Calu3 (cell line): ENCODE results near the gene IFNG. TPM values are rescaled to one million over a fixed set of nuclear protein-coding genes. Genes with fewer than 3 reads are reported as not detected.

Experiments
- BruUV-seq: library from RNA; stranded (reverse); fragments of 400-500 nt; replicated peaks from 2 replicates; lab custom pipeline; 2021; lab: Mats Ljungman, UMichigan
- CTCF ChIA-PET: fragments of 300-600 bp; sonication (Branson Sonifier 250); formaldehyde crosslinking; loops from one replicate; lab custom pipeline; 2022; ENCODE audit warnings: antibody characterized with exemption; lab: Charles Lee
- DNase-seq: peaks from one replicate; pipeline ENCODE4 v3.0.0; 2022
- H3K27ac Mint-ChIP-seq: one replicate; pipeline ENCODE4 v1.8.0; 2022; ENCODE audit warnings: mixed read lengths; ENCODE audit not compliant: unreplicated experiment
- H3K27me3 Mint-ChIP-seq: one replicate; pipeline ENCODE4 v1.8.0; 2022; ENCODE audit warnings: mixed read lengths; ENCODE audit not compliant: unreplicated experiment
- H3K36me3 Mint-ChIP-seq: one replicate; pipeline ENCODE4 v1.8.0; 2022; ENCODE audit warnings: mild to moderate bottlenecking, moderate library complexity, mixed read lengths; ENCODE audit not compliant: insufficient read depth, unreplicated experiment
- H3K4me1 Mint-ChIP-seq: one replicate; pipeline ENCODE4 v1.8.0; 2022; ENCODE audit warnings: mild to moderate bottlenecking, low read depth, mixed read lengths; ENCODE audit not compliant: unreplicated experiment
- H3K4me3 Mint-ChIP-seq: one replicate; pipeline ENCODE4 v1.8.0; 2022; ENCODE audit warnings: mild to moderate bottlenecking, low read depth, moderate library complexity, mixed read lengths; ENCODE audit not compliant: unreplicated experiment
- H3K9me3 Mint-ChIP-seq: one replicate; pipeline ENCODE4 v1.8.0; 2022; ENCODE audit warnings: low read depth, mixed read lengths; ENCODE audit not compliant: unreplicated experiment
- intact Hi-C: fragments of 100-400 bp; cut with micrococcal nuclease; formaldehyde crosslinking; loops from one replicate; pipeline ENCODE4 v1.10.0; 2022; ENCODE audit not compliant: unreplicated experiment
- total RNA-seq: library from RNA; stranded (reverse); gene quantifications from 2 replicates; pipeline ENCODE4 v1.2.3, GENCODE V29; 2022
- TF ChIP-seq, protein P1 (sequence below): fragments of 200-600 bp; IDR thresholded peaks from one replicate; pipeline ENCODE4 v1.8.0; 2022; ENCODE audit warnings: antibody characterized with exemption; ENCODE audit not compliant: unreplicated experiment

IFNG gene
- total RNA-seq, 1 experiment from 2014 or later: not detected

DNA sequence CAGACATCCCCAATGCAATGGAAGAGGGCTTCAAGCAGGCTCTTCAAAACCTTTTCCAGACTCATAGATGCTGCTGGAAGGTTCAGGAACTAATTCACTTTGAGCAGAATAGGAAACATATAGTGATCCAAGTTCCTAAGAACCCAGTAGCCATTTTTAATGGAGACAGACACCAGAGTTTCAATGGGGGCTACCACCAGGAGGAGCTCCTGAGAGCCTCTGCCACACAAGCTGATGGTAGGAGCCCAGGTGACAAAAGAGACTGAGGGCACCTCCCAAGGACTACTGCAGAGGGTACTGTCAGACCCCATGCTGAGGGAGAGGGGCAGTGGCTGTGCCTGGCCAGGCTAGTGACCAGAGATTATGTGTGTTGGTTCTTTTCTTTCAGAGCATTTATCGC, 45.9 kb downstream of the IFNG start:
- intact Hi-C loops: no loop called here
- no TSS peak for BruUV-seq
- TF ChIP-seq, protein P1, sequence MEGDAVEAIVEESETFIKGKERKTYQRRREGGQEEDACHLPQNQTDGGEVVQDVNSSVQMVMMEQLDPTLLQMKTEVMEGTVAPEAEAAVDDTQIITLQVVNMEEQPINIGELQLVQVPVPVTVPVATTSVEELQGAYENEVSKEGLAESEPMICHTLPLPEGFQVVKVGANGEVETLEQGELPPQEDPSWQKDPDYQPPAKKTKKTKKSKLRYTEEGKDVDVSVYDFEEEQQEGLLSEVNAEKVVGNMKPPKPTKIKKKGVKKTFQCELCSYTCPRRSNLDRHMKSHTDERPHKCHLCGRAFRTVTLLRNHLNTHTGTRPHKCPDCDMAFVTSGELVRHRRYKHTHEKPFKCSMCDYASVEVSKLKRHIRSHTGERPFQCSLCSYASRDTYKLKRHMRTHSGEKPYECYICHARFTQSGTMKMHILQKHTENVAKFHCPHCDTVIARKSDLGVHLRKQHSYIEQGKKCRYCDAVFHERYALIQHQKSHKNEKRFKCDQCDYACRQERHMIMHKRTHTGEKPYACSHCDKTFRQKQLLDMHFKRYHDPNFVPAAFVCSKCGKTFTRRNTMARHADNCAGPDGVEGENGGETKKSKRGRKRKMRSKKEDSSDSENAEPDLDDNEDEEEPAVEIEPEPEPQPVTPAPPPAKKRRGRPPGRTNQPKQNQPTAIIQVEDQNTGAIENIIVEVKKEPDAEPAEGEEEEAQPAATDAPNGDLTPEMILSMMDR: peak; percentile 16
- Mint-ChIP-seq H3K9me3 (no peaks in the 10 kb centered on the region), H3K27me3 (peaks cover 43% of the 10 kb centered on the region), H3K36me3 (no peaks in the 10 kb centered on the region), H3K27ac (no peak overlapping the region), H3K4me1 (no peaks in the 10 kb centered on the region), H3K4me3 (no peak overlapping the region)
- CTCF ChIA-PET: interaction anchor here (0.9 to 1.7 kb wide), 4 partner anchors 20 to 73 kb away, joined by 3 to 5 read pairs (median 3); no protein-coding TSS in a partner anchor
- peak; percentile 41 for DNase-seq

GRCh38 chr12:68111995-68112394, 47.5 kb downstream of the IFNG start:
- DNase-seq: no peak
- BruUV-seq: no TSS peak
- H3K27me3 Mint-ChIP-seq: peaks cover 26% of the 10 kb centered on the region
- intact Hi-C loops: no loop called here
- no peaks in the 10 kb centered on the region for H3K36me3 Mint-ChIP-seq
- no peak overlapping the region for H3K27ac Mint-ChIP-seq
- CTCF ChIA-PET: no interaction called here
- H3K4me1 Mint-ChIP-seq: no peaks in the 10 kb centered on the region
- TF ChIP-seq, protein P1: no peak
- no peak overlapping the region for H3K4me3 Mint-ChIP-seq
- no peaks in the 10 kb centered on the region for H3K9me3 Mint-ChIP-seq

GRCh38 chr12:68109444-68110217, 49.9 kb downstream of the IFNG start:
- H3K4me3 Mint-ChIP-seq: no peak overlapping the region
- intact Hi-C loops: no loop called here
- CTCF ChIA-PET: no interaction called here

DNA sequence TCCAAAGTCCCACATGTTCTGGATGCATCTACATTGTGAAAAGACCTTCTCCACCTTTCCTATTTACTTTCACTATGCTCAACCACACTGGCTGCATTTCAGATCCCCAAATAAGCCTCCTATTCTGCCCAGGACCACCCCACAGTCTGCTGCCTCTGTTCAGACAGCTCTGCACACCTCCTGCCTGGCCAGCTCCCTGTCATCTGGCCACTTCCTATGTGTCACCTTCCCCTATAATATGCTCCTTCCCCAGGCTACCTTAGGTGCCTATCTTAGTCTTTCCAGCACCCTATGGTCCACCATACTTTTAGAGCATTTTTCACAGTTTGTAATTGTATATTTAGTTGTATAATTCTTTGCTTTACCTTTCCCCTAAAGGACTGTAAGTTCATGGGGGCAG, 50.5 kb downstream of the IFNG start:
- intact Hi-C loops: no loop called here
- TF ChIP-seq, protein P1: no peak
- CTCF ChIA-PET: no interaction called here
- H3K9me3 Mint-ChIP-seq: no peaks in the 10 kb centered on the region
- BruUV-seq: no TSS peak
- no peak overlapping the region for H3K4me3 Mint-ChIP-seq
- DNase-seq: no peak
- H3K36me3 Mint-ChIP-seq: no peaks in the 10 kb centered on the region
- no peaks in the 10 kb centered on the region for H3K4me1 Mint-ChIP-seq
- no peak overlapping the region for H3K27ac Mint-ChIP-seq
- no peaks in the 10 kb centered on the region for H3K27me3 Mint-ChIP-seq

More at GRCh38 chr12:68109444-68110217, 49.9 kb downstream of the IFNG start:
- no peaks in the 10 kb centered on the region for H3K36me3 Mint-ChIP-seq
- H3K9me3 Mint-ChIP-seq: no peaks in the 10 kb centered on the region
- H3K27me3 Mint-ChIP-seq: peaks cover 3% of the 10 kb centered on the region
- no peak overlapping the region for H3K27ac Mint-ChIP-seq
- TF ChIP-seq, protein P1: no peak
- no peak for DNase-seq
- H3K4me1 Mint-ChIP-seq: no peaks in the 10 kb centered on the region
- no TSS peak for BruUV-seq
